Right lobe of liver (tissue), 4 donors: ENCODE results near the gene C1orf216.

ENCODE experiments used
- POLR2A ChIP-seq: fragments of 450-650 bp; IDR thresholded peaks from one replicate; pipeline ENCODE4 v1.6.1; 2017; ENCODE audit warnings: antibody characterized with exemption, mild to moderate bottlenecking
- TF ChIP-seq, protein P1 (sequence below), 4 donors: fragments of 200-600 bp in 3 of 4; fragments of 450-650 bp in 1 of 4; IDR thresholded peaks; one replicate each; pipeline versions ENCODE4 v1.5.1 to v1.8.0; 2016 to 2022; ENCODE audit warnings: antibody characterized with exemption in 4 of 4, mild to moderate bottlenecking in 2 of 4
- donor health status: DM: no; HTN: no; CAD: no.
- donor health status: DM: no; HTN: no; CAD: no.
- donor health status: DM: no; HTN: yes; CAD: no.

DNA sequence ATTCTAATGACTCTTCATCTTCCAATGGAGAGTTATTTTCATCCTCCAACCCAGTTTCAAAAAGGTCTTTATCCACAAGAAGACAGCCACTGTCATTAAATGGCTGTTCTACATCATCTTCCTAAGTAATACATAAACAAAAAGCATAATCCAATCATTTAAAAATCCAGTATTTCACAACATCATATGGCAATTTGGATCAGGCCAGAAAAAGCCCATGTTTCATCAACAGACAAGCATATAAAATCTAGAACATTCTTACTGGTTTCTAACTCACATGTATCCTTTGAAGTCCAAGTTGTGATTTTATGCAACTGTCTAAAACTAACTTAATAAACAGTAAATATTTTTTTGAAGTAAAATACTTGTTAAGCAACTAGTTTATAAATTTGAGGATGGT is 44.5 kb upstream of the C1orf216 start:
- TF ChIP-seq POLR2A, result no peak
- TF ChIP-seq, protein P1, sequence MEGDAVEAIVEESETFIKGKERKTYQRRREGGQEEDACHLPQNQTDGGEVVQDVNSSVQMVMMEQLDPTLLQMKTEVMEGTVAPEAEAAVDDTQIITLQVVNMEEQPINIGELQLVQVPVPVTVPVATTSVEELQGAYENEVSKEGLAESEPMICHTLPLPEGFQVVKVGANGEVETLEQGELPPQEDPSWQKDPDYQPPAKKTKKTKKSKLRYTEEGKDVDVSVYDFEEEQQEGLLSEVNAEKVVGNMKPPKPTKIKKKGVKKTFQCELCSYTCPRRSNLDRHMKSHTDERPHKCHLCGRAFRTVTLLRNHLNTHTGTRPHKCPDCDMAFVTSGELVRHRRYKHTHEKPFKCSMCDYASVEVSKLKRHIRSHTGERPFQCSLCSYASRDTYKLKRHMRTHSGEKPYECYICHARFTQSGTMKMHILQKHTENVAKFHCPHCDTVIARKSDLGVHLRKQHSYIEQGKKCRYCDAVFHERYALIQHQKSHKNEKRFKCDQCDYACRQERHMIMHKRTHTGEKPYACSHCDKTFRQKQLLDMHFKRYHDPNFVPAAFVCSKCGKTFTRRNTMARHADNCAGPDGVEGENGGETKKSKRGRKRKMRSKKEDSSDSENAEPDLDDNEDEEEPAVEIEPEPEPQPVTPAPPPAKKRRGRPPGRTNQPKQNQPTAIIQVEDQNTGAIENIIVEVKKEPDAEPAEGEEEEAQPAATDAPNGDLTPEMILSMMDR (IDR thresholded peaks at IDR 0.05), result no peak
